IMR-90 (cell line): ENCODE data around the gene SLC6A6. TPM values are rescaled to one million over a fixed set of nuclear protein-coding genes. Genes with fewer than 3 reads are reported as not detected.

Experiments
- ATAC-seq: fragments of 200-7000 bp; cut with Tn5 transposase; 2 replicates; pipeline ENCODE4 v1.9.1; 2020; ENCODE audit warnings: low read depth, mild to moderate bottlenecking, moderate library complexity
- BruUV-seq: library from RNA; stranded (reverse); fragments of 400-500 nt; replicated peaks from 2 replicates; lab custom pipeline; 2021; lab: Mats Ljungman, UMichigan
- CTCF ChIA-PET: fragments of 300-600 bp; formaldehyde crosslinking; extraction: SDS; loops from one replicate; lab custom pipeline; 2021; ENCODE audit warnings: antibody characterized with exemption; lab: Yijun Ruan, JAX
- POLR2A ChIA-PET: fragments of 300-600 bp; sonication (Branson Sonifier 250); formaldehyde crosslinking; loops from one replicate; lab custom pipeline; 2022; ENCODE audit warnings: antibody characterized with exemption; ENCODE audit not compliant: unreplicated experiment; lab: Charles Lee
- DNase-seq: peaks from one replicate; pipeline ENCODE4 v3.0.0; 2013
- H2AFZ ChIP-seq: replicated peaks from 2 replicates; pipeline ENCODE3; 2013; ENCODE audit warnings: low read length, mild to moderate bottlenecking; ENCODE audit not compliant: poor library complexity
- H2AK5ac ChIP-seq: 2 replicates; pipeline ENCODE4 v1.6.1; 2013; ENCODE audit warnings: low read depth, low read length, inconsistent platforms
- H2AK9ac ChIP-seq: replicated peaks from 2 replicates; pipeline ENCODE3; 2013; ENCODE audit warnings: mild to moderate bottlenecking, low read depth, low read length, moderate library complexity; ENCODE audit not compliant: poor library complexity
- H2BK120ac ChIP-seq: 2 replicates; pipeline ENCODE4 v1.6.1; 2013; ENCODE audit warnings: low read depth, low read length, inconsistent platforms
- H2BK15ac ChIP-seq: 3 replicates; pipeline ENCODE4 v1.6.1; 2013; ENCODE audit warnings: low read depth, low read length, inconsistent platforms
- H2BK20ac ChIP-seq: 2 replicates; pipeline ENCODE4 v1.6.1; 2013; ENCODE audit warnings: low read depth, mild to moderate bottlenecking, inconsistent platforms, low read length, moderate library complexity
- H2BK5ac ChIP-seq: 2 replicates; pipeline ENCODE4 v1.6.1; 2013; ENCODE audit warnings: mild to moderate bottlenecking, low read depth, low read length, inconsistent platforms; ENCODE audit not compliant: poor library complexity, severe bottlenecking
- H3K14ac ChIP-seq: replicated peaks from 2 replicates; pipeline ENCODE4 v1.6.1; 2013; ENCODE audit warnings: low read depth, low read length, inconsistent platforms
- H3K18ac ChIP-seq: 2 replicates; pipeline ENCODE4 v1.6.1; 2013; ENCODE audit warnings: low read depth, low read length, control low read depth
- H3K23ac ChIP-seq: 2 replicates; pipeline ENCODE4 v1.6.1; 2013; ENCODE audit warnings: low read depth, low read length, inconsistent platforms
- H3K27ac ChIP-seq: 2 replicates; pipeline ENCODE4 v1.5.1; 2013; ENCODE audit warnings: mild to moderate bottlenecking, control low read depth, low read length; ENCODE audit not compliant: insufficient read depth
- H3K27me3 ChIP-seq: 2 replicates; pipeline ENCODE4 v1.6.1; 2013; ENCODE audit warnings: low read length; ENCODE audit not compliant: control insufficient read depth, insufficient read depth
- H3K36me3 ChIP-seq: 2 replicates; pipeline ENCODE4 v1.6.1; 2013; ENCODE audit warnings: low read length, mixed read lengths; ENCODE audit not compliant: control insufficient read depth, insufficient read depth
- H3K4ac ChIP-seq: 2 replicates; pipeline ENCODE4 v1.6.1; 2013; ENCODE audit warnings: low read depth, low read length, inconsistent platforms
- H3K4me1 ChIP-seq: 2 replicates; pipeline ENCODE4 v1.6.1; 2013; ENCODE audit warnings: low read length, mixed read lengths; ENCODE audit not compliant: control insufficient read depth, insufficient read depth
- H3K4me2 ChIP-seq: 2 replicates; pipeline ENCODE4 v1.6.1; 2013; ENCODE audit warnings: low read depth, mild to moderate bottlenecking, control low read depth, low read length, moderate library complexity
- H3K4me3 ChIP-seq: 2 replicates; pipeline ENCODE4 v1.5.1; 2013; ENCODE audit warnings: low read depth, mild to moderate bottlenecking, control low read depth, low read length, moderate library complexity; ENCODE audit not compliant: insufficient read depth
- H3K56ac ChIP-seq: 2 replicates; pipeline ENCODE4 v1.6.1; 2013; ENCODE audit warnings: low read length, inconsistent platforms; ENCODE audit not compliant: insufficient read depth; ENCODE audit errors: extremely low read depth
- H3K79me1 ChIP-seq, 2 experiments: 2 replicates each; pipeline ENCODE4 v1.6.1; 2013; ENCODE audit warnings: low read length in 2 of 2, inconsistent platforms in 1 of 2, low read depth in 1 of 2
- H3K9ac ChIP-seq: 2 replicates; pipeline ENCODE4 v1.6.1; 2013; ENCODE audit warnings: low read depth, low read length, control low read depth
- H3K9me1 ChIP-seq: 2 replicates; pipeline ENCODE4 v1.6.1; 2013; ENCODE audit warnings: low read length, inconsistent platforms; ENCODE audit not compliant: insufficient read depth
- H3K9me3 ChIP-seq: 2 replicates; pipeline ENCODE4 v1.6.1; 2013; ENCODE audit warnings: low read length; ENCODE audit not compliant: control insufficient read depth, insufficient read depth
- H4K20me1 ChIP-seq: 2 replicates; pipeline ENCODE4 v1.6.1; 2013; ENCODE audit warnings: low read length, inconsistent platforms; ENCODE audit not compliant: insufficient read depth
- H4K5ac ChIP-seq: 2 replicates; pipeline ENCODE4 v1.6.1; 2013; ENCODE audit warnings: mild to moderate bottlenecking, low read depth, low read length, control low read depth
- H4K8ac ChIP-seq, 2 experiments: 2 replicates each; pipeline ENCODE4 v1.6.1; 2013; ENCODE audit warnings: low read depth in 2 of 2, low read length in 2 of 2, control low read depth in 1 of 2, inconsistent platforms in 1 of 2
- H4K91ac ChIP-seq: 2 replicates; pipeline ENCODE4 v1.6.1; 2013; ENCODE audit warnings: low read depth, low read length, inconsistent platforms; ENCODE audit not compliant: insufficient read depth
- CHD1 ChIP-seq: IDR thresholded peaks from 2 replicates; pipeline ENCODE4 v1.6.1; 2012; ENCODE audit warnings: low read depth, low read length, improper control_type of control experiment
- CTCF ChIP-seq: conservative IDR thresholded peaks from 2 replicates; pipeline ENCODE4 v1.5.1; 2012; ENCODE audit warnings: mild to moderate bottlenecking, low read depth, low read length, improper control_type of control experiment
- MAFK ChIP-seq: IDR thresholded peaks from 2 replicates; pipeline ENCODE4 v1.6.1; 2012; ENCODE audit warnings: low read depth, low read length, improper control_type of control experiment
- RAD21 ChIP-seq: IDR thresholded peaks from 2 replicates; pipeline ENCODE4 v1.6.1; 2012; ENCODE audit warnings: low read length, improper control_type of control experiment
- SMC3 ChIP-seq: fragments of 150-350 bp; IDR thresholded peaks from 2 replicates; pipeline ENCODE4 v1.6.1; 2016; ENCODE audit warnings: low read depth, mild to moderate bottlenecking, antibody characterized with exemption, low read length, moderate library complexity
- WGBS, 2 experiments: methylation state at CpG; one replicate each; pipeline versions ENCODE4 v1.1.5 to v1.1.7; 2013; ENCODE audit warnings: missing lambda C conversion rate in 2 of 2; ENCODE audit not compliant: insufficient read length in 1 of 2; ENCODE audit errors: extremely low coverage in 2 of 2; 5-methylcytosine and 5-hydroxymethylcytosine counted together
- dilution Hi-C: fragments of 300-500 bp; cut with HindIII; formaldehyde crosslinking; loops from one replicate; pipeline ENCODE4 v1.14.3; 2018; ENCODE audit warnings: low sequenced_read_pairs; ENCODE audit not compliant: unreplicated experiment
- in situ Hi-C: fragments of 300-500 bp; cut with MboI; formaldehyde crosslinking; loops from 3 replicates; pipeline ENCODE4 v1.14.3; 2019; ENCODE audit warnings: low sequenced_read_pairs, inconsistent platforms, mixed read lengths
- intact Hi-C: fragments of 100-400 bp; cut with micrococcal nuclease; formaldehyde crosslinking; loops from 2 replicates; pipeline ENCODE4 v1.10.0; 2022
- polyA plus RNA-seq, 3 experiments: library from polyadenylated mRNA; depleted of rRNA; stranded (reverse); fragments of >200 nt; gene quantifications; 2 replicates each; pipeline ENCODE4 v1.2.3, GENCODE V29; 2012; ENCODE audit warnings: low replicate concordance in 1 of 3
- total RNA-seq: library from RNA; depleted of rRNA; stranded (reverse); fragments of >200 nt; gene quantifications from 2 replicates; pipeline ENCODE4 v1.2.3, GENCODE V29; 2012
- TF ChIP-seq, protein P1 (sequence below): fragments of 150-350 bp; IDR thresholded peaks from 2 replicates; pipeline ENCODE4 v1.6.1; 2017; ENCODE audit warnings: mild to moderate bottlenecking, antibody characterized with exemption, low read length, low read depth

Gene SLC6A6
- total and polyA plus RNA-seq, 2 of the 4 experiments (the other 2 are of a cell fraction), result 29.9 to 39.4 TPM

GRCh38 chr3:14467814-14468620 lies 65.6 kb downstream of the SLC6A6 start:
- Histone ChIP-seq H3K23ac (no peak overlapping the region), H4K20me1 (no peaks in the 10 kb centered on the region), H3K9me3 (no peaks in the 10 kb centered on the region), H3K4me1 (peaks cover 12% of the 10 kb centered on the region), H2AK9ac (no peak overlapping the region), H2AFZ (no peak overlapping the region), H4K91ac (no peak overlapping the region), H3K56ac (no peak overlapping the region), H3K14ac (no peak overlapping the region), H3K4me3 (no peak overlapping the region), H3K79me1 (peaks cover 0 to 12% of the 10 kb centered on the region in 2 experiments; a peak in 1 of 4 replicates), H3K18ac (no peak overlapping the region), H4K5ac (no peak overlapping the region), H3K27me3 (no peaks in the 10 kb centered on the region), H2AK5ac (no peak overlapping the region), H3K4me2 (no peak overlapping the region), H3K27ac (no peak overlapping the region), H2BK15ac (no peak overlapping the region), H2BK5ac (no peak overlapping the region), H3K9ac (no peak overlapping the region), H2BK120ac (no peak overlapping the region), H3K36me3 (peaks cover 61% of the 10 kb centered on the region), H2BK20ac (no peak overlapping the region), H3K4ac (no peak overlapping the region), H4K8ac (no peak overlapping the region), H3K9me1 (peaks cover 13% of the 10 kb centered on the region)
- in situ Hi-C loops, result loop anchor here (10.0 kb wide), 1 partner anchor 573 kb away; no protein-coding TSS in a partner anchor
- TF ChIP-seq MAFK, result peak; percentile 46; the same call in 1 of the 2 replicates
- TF ChIP-seq, protein P1, sequence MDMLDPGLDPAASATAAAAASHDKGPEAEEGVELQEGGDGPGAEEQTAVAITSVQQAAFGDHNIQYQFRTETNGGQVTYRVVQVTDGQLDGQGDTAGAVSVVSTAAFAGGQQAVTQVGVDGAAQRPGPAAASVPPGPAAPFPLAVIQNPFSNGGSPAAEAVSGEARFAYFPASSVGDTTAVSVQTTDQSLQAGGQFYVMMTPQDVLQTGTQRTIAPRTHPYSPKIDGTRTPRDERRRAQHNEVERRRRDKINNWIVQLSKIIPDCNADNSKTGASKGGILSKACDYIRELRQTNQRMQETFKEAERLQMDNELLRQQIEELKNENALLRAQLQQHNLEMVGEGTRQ, result no peak
- peak; percentile 77 for TF ChIP-seq SMC3
- TF ChIP-seq CTCF, result peak; percentile 81
- TF ChIP-seq CHD1, result no peak
- peak; percentile 91 for TF ChIP-seq RAD21
- 100% methylated on average over 2 of the region's 15 CpGs; no CpG with 5 or more reads in 1 of the 2 experiments for WGBS, 2 experiments
- DNase-seq (peak; percentile 46), ATAC-seq (peak; percentile 64)
- intact Hi-C loops, result loop anchor here (1.0 to 5.0 kb wide), 3 partner anchors 207 to 341 kb away; partner anchors contain the start of gene TMEM43
- ChIA-PET POLR2A (interaction anchor here (0.5 kb wide), 1 partner anchor 61 kb away, joined by 3 read pairs; no protein-coding TSS in a partner anchor), CTCF (interaction anchor here (0.6 to 2.4 kb wide), 4 partner anchors 34 to 343 kb away, joined by 3 to 17 read pairs (median 4); no protein-coding TSS in a partner anchor)
- dilution Hi-C loops, result no loop called here
- no TSS peak for BruUV-seq
